Memory B cell (primary cell): ENCODE measurements around the gene KBTBD6.
A peak's percentile ranks its signal among the peaks of the same experiment; 100 is the strongest.
"Not testable (repeated sequence)": the region's sequence is repeated elsewhere in the genome, so short reads cannot be mapped to it uniquely, and the experiment has no call there.

Experiments used
- ATAC-seq: fragments of 150-1000 bp; cut with Tn5 transposase; 2 replicates; pipeline ENCODE4 v1.10.0; 2021; ENCODE audit warnings: low read depth, mild to moderate bottlenecking, moderate library complexity
- DNase-seq, 2 donors: peaks; one replicate each; pipeline ENCODE4 v3.0.0; 2022; ENCODE audit warnings: low spot score in 2 of 2
- H3K27ac Mint-ChIP-seq: one replicate; pipeline ENCODE4 v1.8.0; 2022; ENCODE audit warnings: mild to moderate bottlenecking, moderate library complexity, mixed read lengths
- H3K27me3 Mint-ChIP-seq: one replicate; pipeline ENCODE4 v1.8.0; 2022; ENCODE audit warnings: mixed read lengths
- H3K36me3 Mint-ChIP-seq: one replicate; pipeline ENCODE4 v1.8.0; 2022; ENCODE audit warnings: mild to moderate bottlenecking, mixed read lengths
- H3K4me1 Mint-ChIP-seq: one replicate; pipeline ENCODE4 v1.8.0; 2022; ENCODE audit warnings: mixed read lengths
- H3K4me3 Mint-ChIP-seq: one replicate; pipeline ENCODE4 v1.8.0; 2022; ENCODE audit warnings: mild to moderate bottlenecking, moderate library complexity, mixed read lengths
- H3K9me3 Mint-ChIP-seq: one replicate; pipeline ENCODE4 v1.8.0; 2022; ENCODE audit warnings: mixed read lengths

Gene KBTBD6

DNA sequence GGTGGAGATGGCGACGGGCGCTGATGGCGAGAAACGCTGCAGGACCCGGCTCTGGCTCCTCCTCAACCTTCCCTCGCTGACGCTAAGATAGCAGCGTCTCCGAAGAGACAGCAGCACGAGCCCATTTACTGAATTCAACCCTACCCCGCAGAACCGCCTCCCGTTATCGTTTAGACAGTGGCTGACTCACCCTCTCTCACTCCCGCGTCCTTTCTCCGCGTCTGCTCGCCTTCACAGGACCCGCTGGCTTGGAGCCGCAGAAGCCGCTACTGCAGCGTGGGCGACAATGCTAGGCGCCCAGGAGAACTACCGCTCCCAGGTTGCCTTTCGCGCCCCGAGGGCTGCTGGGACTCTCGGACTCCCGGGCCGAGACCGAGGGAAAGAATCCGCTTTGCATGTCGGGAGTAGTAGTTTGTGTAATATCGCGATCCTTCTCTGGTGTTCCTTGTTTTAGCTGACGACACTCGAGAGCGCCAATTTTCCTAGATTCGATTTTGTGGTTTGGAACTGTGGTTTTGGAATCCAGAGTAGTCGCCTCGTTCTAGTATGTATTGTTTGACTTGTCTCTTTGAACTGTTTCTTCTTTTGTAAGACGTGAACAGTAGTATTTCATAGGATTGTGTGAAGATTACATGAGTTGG, at the start of gene KBTBD6:
Gene KBTBD6, minus strand, starts transcription at position 291 of the 641 bp plus-strand sequence. CDS start 291 bp downstream, outside the sequence.
- Mint-ChIP-seq H3K36me3 (peaks cover 6% of the 10 kb centered on the region), H3K4me3 (peak within 1 kb of the TSS; percentile 99), H3K27me3 (no peaks in the 10 kb centered on the region), H3K4me1 (peaks cover 25% of the 10 kb centered on the region), H3K9me3 (peaks cover 1% of the 10 kb centered on the region), H3K27ac (peak within 1 kb of the TSS; percentile 87)
- peak; percentile 97 for ATAC-seq
- DNase-seq: peak; percentile 82 to 85

- H3K36me3 Mint-ChIP-seq: peaks cover 5% of the 10 kb centered on the region
- DNase-seq (no peak), ATAC-seq (no peak)
- H3K27me3 Mint-ChIP-seq: no peaks in the 10 kb centered on the region
- no peaks in the 10 kb centered on the region for H3K9me3 Mint-ChIP-seq
- no peaks in the 10 kb centered on the region for H3K4me1 Mint-ChIP-seq
- H3K27ac Mint-ChIP-seq: no peak overlapping the region
- H3K4me3 Mint-ChIP-seq: no peak overlapping the region
Measured at GRCh38 chr13:41182231-41182630, 49.6 kb upstream of the KBTBD6 start.

DNA sequence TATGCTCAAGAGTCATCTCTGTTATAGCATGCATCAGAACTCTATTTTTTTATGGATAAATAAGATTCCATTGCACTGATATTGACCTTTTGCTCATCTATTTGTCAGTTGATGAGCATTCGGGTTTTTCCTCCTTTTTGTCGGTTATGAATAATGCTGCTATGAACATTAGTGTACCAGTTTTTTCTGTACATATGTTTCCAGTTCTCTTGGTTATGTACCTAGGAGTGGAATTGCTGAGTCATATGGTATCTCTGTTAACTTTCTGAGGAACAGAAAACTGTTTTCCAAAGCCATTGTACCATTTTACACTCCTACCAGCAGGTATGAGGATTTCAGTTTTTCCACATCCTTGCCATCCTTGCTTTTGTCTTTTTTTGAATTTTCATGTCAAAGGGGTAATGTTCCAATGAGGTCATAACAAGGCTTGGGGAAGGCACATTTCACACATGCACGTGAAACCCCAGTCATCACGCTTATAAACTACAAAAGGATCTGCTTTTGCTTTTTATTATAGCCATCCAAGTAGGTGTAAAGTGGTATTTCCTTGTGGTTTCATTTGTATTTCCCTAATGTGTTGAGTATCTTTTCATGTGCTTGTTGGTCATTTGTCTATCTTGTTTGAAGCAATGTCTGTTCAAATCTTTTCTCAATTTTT, 47.1 kb upstream of the KBTBD6 start:
- peaks cover 6% of the 10 kb centered on the region for H3K9me3 Mint-ChIP-seq
- no peak overlapping the region for H3K27ac Mint-ChIP-seq
- H3K36me3 Mint-ChIP-seq: peaks cover 12% of the 10 kb centered on the region
- no peak for ATAC-seq
- H3K27me3 Mint-ChIP-seq: no peaks in the 10 kb centered on the region
- no peak overlapping the region for H3K4me3 Mint-ChIP-seq
- no peak for DNase-seq
- H3K4me1 Mint-ChIP-seq: no peaks in the 10 kb centered on the region

DNA sequence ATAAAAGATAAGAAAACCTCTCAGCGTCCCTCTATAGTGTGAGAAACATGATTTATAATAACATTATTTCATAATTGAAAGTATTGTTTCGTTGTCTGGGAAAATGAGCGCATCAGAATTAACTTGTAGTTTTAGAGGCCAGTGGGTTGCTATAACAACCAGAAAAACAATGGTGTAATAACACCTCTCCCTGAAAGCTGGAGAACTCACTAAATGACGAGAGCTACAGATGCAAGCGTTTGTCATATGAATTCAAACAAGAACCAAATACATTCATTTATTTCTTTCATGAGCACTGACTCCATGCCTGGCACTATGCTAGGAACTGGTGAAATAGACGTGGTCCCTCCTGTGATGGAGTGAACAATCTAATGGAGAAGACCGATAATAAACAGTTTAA, 45.4 kb upstream of the KBTBD6 start:
- no peaks in the 10 kb centered on the region for H3K27me3 Mint-ChIP-seq
- peaks cover 14% of the 10 kb centered on the region for H3K36me3 Mint-ChIP-seq
- ATAC-seq (no peak), DNase-seq (no peak)
- H3K9me3 Mint-ChIP-seq: peaks cover 8% of the 10 kb centered on the region
- no peak overlapping the region for H3K4me3 Mint-ChIP-seq
- H3K27ac Mint-ChIP-seq: no peak overlapping the region
- no peaks in the 10 kb centered on the region for H3K4me1 Mint-ChIP-seq

DNA sequence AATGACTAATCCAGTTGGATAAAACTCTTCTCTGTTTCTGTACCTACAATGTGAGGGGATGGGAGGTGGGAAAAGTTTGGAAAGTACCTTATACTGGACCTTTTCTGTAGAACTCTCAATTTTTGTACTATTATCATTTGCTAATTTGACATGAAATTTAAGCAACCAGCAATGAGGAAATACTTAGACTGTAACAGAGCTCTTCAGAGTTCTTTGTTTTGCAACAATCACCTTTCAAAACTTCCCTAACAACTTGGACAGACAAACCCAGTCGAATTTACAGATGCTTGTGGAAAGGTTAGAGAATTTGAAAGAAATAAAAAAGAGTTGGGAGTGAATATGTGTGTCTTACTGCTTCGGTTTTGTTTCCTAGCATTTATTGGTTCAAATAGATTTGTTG, 45.0 kb upstream of the KBTBD6 start:
- Mint-ChIP-seq H3K4me1 (no peaks in the 10 kb centered on the region), H3K36me3 (peaks cover 17% of the 10 kb centered on the region), H3K27me3 (no peaks in the 10 kb centered on the region), H3K4me3 (no peak overlapping the region), H3K27ac (no peak overlapping the region), H3K9me3 (peaks cover 8% of the 10 kb centered on the region)
- DNase-seq (no peak), ATAC-seq (no peak)

GRCh38 chr13:41175576-41175975, 43.0 kb upstream of the KBTBD6 start:
- H3K9me3 Mint-ChIP-seq, ATAC-seq, H3K27ac Mint-ChIP-seq, H3K27me3 Mint-ChIP-seq, H3K4me1 Mint-ChIP-seq, H3K4me3 Mint-ChIP-seq, DNase-seq: not testable (repeated sequence)
- peaks cover 21% of the 10 kb centered on the region for H3K36me3 Mint-ChIP-seq

DNA sequence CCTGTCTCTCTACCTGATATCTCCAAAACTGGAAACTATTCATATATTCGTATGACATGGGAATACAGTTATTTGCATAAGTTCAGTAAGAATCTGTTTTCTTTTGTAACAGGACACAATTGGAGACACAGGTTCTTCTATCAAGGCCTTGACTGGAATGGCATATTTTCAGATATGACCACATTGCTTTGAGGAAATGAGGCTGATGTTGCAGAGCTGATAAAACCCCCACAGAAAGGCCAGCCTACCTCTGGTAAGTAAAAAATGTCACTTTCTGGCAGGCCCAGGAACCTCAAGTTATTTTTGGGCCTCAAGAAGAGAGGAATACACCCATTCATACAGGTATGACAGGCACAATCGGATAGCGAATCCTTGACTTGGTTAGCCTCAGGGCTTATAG, 29.5 kb upstream of the KBTBD6 start:
- peaks cover 9% of the 10 kb centered on the region for H3K9me3 Mint-ChIP-seq
- peaks cover 3% of the 10 kb centered on the region for H3K4me1 Mint-ChIP-seq
- ATAC-seq: no peak
- H3K27ac Mint-ChIP-seq: no peak overlapping the region
- H3K27me3 Mint-ChIP-seq: no peaks in the 10 kb centered on the region
- H3K4me3 Mint-ChIP-seq: no peak overlapping the region
- peaks cover 11% of the 10 kb centered on the region for H3K36me3 Mint-ChIP-seq
- no peak for DNase-seq

DNA sequence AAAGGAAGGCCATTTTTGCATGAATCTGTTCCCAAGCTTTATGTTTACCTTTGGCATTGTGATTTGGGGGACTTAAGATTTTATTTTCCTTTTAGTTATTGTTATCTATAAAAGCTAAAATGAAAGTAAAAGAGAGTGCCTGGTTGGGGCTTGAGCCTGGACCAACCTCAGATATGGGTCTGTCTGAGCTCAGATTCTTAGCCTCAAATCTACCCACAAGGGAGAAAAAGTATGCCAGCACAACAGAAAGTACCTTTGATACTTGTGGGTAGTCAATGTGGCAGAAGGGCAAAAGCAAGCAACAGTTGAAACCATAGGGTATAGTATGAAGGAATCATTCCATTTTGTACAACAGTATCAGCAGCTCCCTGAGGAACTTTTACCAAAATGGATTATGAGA, 26.6 kb upstream of the KBTBD6 start:
- DNase-seq (no peak), ATAC-seq (no peak)
- H3K27ac Mint-ChIP-seq: no peak overlapping the region
- H3K27me3 Mint-ChIP-seq: no peaks in the 10 kb centered on the region
- H3K36me3 Mint-ChIP-seq: peaks cover 6% of the 10 kb centered on the region
- H3K4me3 Mint-ChIP-seq: no peak overlapping the region
- no peaks in the 10 kb centered on the region for H3K4me1 Mint-ChIP-seq
- H3K9me3 Mint-ChIP-seq: peaks cover 3% of the 10 kb centered on the region

- H3K27me3 Mint-ChIP-seq: no peaks in the 10 kb centered on the region
- ATAC-seq: no peak
- DNase-seq: no peak
- H3K4me3 Mint-ChIP-seq: no peak overlapping the region
- no peaks in the 10 kb centered on the region for H3K4me1 Mint-ChIP-seq
- no peak overlapping the region for H3K27ac Mint-ChIP-seq
- peaks cover 3% of the 10 kb centered on the region for H3K9me3 Mint-ChIP-seq
- H3K36me3 Mint-ChIP-seq: peaks cover 6% of the 10 kb centered on the region
Measured at GRCh38 chr13:41157048-41157717, 24.6 kb upstream of the KBTBD6 start.

DNA sequence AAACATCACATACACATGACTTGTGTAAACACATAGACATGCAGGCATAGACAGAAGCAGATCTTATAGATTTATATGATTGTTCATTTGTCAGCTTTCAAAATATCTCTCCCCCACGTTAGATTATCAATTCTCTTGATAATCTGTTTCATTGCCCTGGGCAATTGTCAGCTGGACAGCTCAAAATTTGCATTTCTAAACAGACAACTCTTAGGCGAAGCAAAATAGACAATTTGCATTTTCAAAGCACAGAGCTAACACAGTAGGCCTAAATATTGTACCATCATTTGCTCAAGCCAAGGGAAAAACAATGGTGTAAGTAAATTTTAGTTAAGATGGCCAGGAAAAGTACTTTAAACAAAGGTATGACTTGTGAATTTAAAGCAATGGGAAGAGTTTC, 24.0 kb upstream of the KBTBD6 start:
- Mint-ChIP-seq H3K27me3 (no peaks in the 10 kb centered on the region), H3K4me1 (no peaks in the 10 kb centered on the region), H3K27ac (no peak overlapping the region), H3K9me3 (peaks cover 7% of the 10 kb centered on the region), H3K36me3 (peaks cover 12% of the 10 kb centered on the region), H3K4me3 (no peak overlapping the region)
- ATAC-seq (no peak), DNase-seq (no peak)

DNA sequence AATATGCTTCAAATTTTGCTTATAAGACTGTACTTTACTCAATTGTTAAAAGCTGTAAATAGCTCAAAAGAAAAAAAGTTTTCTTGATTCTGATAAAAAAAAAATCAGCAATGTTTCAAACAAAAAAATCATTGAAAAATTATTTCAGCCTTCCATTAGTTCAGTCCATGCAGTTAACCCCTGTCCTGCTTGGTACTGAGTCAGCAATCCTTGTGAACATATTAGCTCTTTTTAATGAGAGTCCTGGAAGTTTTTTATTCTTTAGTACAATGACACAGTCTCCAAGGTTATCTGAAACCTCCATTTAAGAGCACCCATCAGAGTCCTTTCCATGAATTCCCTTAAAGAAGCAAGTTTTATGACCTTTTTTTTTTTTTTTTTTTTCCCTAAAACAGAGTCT, 21.4 kb upstream of the KBTBD6 start:
- Mint-ChIP-seq H3K27ac (no peak overlapping the region), H3K9me3 (peaks cover 19% of the 10 kb centered on the region), H3K27me3 (no peaks in the 10 kb centered on the region), H3K4me1 (no peaks in the 10 kb centered on the region), H3K4me3 (no peak overlapping the region), H3K36me3 (peaks cover 30% of the 10 kb centered on the region)
- DNase-seq (no peak), ATAC-seq (no peak)

- Mint-ChIP-seq H3K36me3 (peaks cover 38% of the 10 kb centered on the region), H3K27me3 (no peaks in the 10 kb centered on the region), H3K4me1 (no peaks in the 10 kb centered on the region), H3K4me3 (no peak overlapping the region), H3K27ac (no peak overlapping the region), H3K9me3 (peaks cover 26% of the 10 kb centered on the region)
- DNase-seq: no peak
- no peak for ATAC-seq
Measured at GRCh38 chr13:41152005-41152404, 19.4 kb upstream of the KBTBD6 start.

DNA sequence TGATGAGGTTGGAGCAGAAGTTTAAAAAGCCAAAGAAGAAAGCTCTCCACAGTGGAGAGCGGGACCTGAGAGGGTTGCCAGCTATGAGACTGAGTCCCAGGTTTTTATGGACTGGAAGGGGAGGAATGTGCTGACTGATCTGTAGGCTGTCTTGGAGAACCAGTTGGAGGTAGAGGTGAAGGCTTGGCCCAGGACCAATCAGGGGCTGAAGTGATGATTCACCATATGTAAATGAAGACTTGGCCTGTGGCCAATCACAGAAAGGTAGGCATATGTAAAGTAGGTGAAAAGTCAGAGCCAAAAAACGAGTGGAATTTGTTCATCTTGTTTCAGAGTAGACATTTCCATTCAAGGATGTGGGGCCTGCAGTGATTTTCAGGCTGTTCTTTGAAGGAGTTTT, 17.5 kb upstream of the KBTBD6 start:
- no peak for ATAC-seq
- H3K9me3 Mint-ChIP-seq: peaks cover 27% of the 10 kb centered on the region
- peaks cover 45% of the 10 kb centered on the region for H3K36me3 Mint-ChIP-seq
- H3K4me1 Mint-ChIP-seq: no peaks in the 10 kb centered on the region
- H3K4me3 Mint-ChIP-seq: no peak overlapping the region
- DNase-seq: no peak
- H3K27me3 Mint-ChIP-seq: no peaks in the 10 kb centered on the region
- H3K27ac Mint-ChIP-seq: no peak overlapping the region

DNA sequence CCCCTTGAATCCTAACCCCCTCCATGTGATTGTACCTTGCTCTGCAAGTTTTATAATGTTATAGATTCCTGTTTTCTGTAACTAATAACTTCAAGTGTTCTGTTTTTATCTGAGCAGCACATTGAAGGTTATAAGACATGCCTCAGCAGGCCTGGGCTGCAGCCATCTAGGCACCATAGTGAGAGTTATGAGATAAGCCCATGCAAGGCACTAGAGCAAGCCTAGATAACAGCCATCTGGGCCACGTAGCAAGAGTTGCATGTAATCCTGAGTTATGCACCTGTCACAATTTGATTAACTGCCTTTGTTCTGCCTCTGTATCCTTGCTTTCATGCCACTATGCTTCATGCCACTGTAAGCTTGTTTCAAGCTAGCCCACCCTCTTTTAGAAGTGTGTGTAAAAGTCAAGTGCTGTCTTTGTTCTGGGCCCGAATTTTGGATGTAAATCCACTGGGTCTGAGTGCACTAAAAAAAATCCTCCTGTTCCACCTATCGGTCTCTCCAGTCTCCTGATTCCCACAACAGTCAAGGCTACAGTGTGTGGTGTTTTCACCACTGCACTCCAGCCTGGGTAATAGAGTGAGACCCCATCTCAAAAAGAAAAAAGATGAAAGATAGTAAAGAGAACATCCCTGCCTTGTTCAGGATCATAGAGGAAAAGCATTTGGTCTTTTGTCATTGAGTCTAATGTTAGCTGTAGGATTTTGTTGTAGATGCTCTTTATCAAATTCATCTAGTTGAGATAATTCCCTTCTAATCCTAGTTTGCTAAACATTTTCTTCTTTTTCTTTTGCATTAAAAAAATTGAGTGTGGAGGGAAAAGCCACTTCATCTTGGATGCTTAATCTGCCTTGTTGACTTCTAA, 16.0 kb upstream of the KBTBD6 start:
- DNase-seq: no peak
- Mint-ChIP-seq H3K9me3 (peaks cover 27% of the 10 kb centered on the region), H3K27me3 (no peaks in the 10 kb centered on the region), H3K4me3 (no peak overlapping the region), H3K27ac (no peak overlapping the region), H3K36me3 (peaks cover 45% of the 10 kb centered on the region), H3K4me1 (no peaks in the 10 kb centered on the region)
- no peak for ATAC-seq
